ENCODE measurements around the gene DLG2.
"Not testable (repeated sequence)": the region's sequence is repeated elsewhere in the genome, so short reads cannot be mapped to it uniquely, and the experiment has no call there.

Gene DLG2

GRCh38 chr11:85431319-85431718 lies 195.8 kb downstream of the DLG2 start:
- DNase-seq = no peak

GRCh38 chr11:85423794-85424193 lies 203.3 kb downstream of the DLG2 start:
- DNase-seq = no peak

DNA sequence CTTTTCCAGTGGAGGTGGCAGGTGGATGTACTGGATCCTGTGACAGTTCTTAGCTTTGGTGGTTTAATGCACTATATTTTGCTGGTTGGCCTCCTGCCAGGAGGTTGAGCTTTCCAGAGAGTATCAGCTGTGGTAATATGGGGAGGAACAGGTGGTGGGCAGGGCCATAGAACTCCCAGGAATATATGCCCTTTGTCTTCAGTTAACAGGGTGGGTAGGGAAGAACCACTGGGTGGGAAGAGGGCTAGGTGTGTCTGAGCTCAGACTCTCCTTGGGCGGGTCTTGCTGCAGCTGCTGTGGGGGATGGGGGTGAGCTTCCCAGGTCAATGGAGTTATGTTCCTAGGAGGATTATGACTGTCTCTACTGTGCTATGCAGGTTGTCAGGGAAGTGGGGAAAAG lies 203.8 kb downstream of the DLG2 start:
- no peak for DNase-seq

DNA sequence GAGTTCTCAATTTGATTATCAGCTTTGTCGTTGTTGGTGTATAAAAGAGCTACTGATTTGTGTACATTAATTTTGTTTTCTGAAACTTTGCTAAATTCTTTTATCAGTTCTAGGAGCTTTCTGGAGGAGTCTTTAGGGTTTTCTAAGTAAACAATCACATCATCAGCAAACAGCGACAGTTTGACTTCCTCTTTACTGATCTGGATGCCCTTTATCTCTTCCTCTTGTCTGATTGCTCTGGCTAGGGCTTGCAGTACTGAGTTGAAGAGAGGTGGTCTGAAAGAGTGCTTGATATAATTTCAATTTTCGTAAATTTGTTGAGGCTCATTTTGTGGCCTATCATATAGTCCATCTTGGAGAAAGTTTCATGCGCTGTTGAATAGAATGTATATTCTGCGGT lies 213.0 kb downstream of the DLG2 start:
- DNase-seq = no peak

GRCh38 chr11:85407648-85408047 lies 219.5 kb downstream of the DLG2 start:
- DNase-seq = no peak

GRCh38 chr11:85406841-85407240 lies 220.3 kb downstream of the DLG2 start:
- no peak for DNase-seq

DNA sequence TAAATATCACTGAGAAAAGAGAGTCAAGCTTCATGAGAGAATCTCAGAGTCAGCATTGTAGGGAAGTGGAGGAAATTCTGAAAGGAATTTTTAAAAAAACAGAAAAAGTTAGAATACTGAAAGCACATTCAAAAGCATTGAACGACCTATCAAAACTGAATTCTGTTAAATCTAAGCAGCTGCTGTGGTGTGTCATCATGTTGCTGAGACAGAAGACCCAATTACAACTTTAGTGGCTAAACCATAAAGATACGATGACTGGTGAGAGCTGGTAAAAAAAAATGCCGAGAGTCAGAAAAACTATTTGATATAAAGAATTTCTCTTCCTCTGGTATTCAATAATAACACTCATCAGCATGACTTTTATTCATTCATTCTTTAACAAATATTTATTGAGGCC lies 220.8 kb downstream of the DLG2 start:
- DNase-seq = no peak

GRCh38 chr11:85395515-85396055 lies 231.6 kb downstream of the DLG2 start:
- DNase-seq = not testable (repeated sequence)

DNA sequence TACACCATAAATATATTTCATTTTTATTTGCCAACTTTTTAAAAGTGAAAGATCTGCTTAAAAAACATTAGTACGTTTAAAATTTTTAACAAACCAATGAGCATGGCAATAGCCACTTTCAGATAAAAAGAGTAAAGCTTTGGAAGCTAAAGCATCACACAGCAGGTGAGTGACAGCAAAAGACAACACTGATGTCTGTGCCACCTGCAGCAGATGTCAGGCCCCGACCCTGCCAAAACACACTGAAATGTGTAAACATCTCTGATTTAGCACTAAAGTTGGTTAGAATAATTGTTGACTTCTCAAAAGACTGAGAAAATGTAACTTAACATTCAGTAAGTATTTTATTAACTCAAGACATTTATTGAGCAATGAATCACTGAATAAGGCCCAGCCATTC lies 232.9 kb downstream of the DLG2 start:
- DNase-seq = no peak

DNA sequence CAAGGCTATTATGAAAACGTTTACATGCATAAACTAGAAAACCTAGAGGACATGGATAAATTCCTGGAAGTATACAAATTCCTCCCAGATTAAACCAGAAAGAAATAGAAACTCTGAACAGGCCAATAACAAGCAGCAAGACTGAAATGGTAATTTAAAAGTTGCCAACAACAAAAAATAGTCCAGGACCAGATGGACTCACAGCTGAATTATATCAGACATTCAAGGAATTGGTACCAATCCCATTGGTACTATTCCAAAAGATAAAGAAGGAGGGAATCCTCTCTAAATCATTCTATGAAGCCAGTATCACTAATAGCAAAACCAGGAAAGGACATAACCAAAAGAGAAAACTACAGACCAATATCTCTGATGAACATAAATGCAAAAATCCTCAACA lies 236.0 kb downstream of the DLG2 start:
- DNase-seq = no peak

DNA sequence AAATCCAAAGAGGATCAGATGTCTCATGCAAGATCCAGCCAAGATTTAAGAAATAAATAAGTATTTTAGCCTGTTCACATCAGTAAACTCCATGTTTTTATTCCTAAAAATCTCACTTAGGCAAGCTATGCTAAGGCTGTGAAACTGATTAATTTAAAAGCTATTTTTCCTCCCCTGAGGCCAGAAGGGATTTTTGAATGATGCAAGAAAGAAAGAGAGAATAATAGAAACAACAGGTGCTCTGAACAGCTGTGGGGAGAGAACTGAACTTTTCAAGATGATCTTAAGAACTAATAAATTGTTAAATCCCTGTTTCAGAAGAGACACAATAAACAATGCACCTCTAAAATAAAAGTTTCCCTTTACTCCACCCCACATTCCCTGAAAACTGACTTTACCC lies 241.6 kb downstream of the DLG2 start:
- DNase-seq = no peak

GRCh38 chr11:85385111-85385510 lies 242.0 kb downstream of the DLG2 start:
- DNase-seq = no peak

- DNase-seq = no peak
Measured at GRCh38 chr11:85379066-85379465, 248.1 kb downstream of the DLG2 start.

DNA sequence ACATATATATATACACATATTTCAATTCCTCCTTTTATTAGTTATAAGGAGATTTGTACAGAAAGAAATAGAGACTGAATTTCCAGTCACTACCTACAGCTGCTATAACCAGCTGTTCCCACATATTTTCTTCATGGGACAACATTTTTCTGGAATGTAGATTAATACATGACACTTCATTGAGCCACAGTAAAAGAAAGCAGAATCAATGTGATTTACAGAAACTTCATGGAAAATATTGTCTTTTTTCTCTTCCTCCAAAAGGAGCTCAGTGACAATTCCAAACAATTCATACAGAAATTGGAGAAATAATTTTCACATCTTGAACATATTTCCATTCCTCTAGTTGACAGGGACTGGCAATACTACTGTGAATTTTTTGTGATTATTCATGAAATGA lies 249.2 kb downstream of the DLG2 start:
- no peak for DNase-seq

DNA sequence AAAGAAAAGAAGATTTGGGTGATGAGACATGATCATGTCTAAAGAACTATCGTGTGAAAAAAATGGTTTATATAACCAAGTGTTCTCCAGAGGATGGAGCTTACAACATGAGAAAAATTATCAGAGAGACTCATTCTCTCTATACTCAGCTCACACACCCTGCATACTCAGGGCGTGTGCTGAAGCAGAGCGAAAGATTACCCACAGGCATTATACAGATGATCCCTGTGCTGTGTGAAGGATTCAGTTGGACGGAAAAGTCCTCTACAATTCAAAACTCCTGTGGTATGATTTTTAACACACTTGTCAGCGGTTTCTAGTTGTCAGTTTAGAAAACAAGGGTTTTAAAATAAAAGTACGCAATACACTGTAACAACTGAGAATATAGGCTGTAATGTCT lies 267.3 kb downstream of the DLG2 start:
- no peak for DNase-seq

DNA sequence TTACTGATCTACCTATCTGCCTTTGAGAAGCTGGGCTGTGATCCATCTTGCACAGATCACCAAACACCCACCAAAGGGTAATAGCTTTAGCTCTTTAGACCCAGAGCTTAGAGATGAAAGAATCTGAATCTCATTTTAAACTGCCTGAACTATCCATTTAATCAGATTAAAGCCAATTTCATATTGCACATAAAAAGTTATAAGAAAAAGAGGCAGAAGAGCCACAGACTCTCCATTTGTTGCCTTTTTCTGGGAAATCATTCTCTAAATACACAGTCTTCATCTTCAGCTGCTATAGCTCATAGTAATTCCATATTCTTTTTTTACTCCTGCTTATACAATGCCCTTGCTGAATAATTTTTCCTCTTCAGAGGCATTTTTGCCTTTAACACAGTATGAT lies 271.2 kb downstream of the DLG2 start:
- no peak for DNase-seq

DNA sequence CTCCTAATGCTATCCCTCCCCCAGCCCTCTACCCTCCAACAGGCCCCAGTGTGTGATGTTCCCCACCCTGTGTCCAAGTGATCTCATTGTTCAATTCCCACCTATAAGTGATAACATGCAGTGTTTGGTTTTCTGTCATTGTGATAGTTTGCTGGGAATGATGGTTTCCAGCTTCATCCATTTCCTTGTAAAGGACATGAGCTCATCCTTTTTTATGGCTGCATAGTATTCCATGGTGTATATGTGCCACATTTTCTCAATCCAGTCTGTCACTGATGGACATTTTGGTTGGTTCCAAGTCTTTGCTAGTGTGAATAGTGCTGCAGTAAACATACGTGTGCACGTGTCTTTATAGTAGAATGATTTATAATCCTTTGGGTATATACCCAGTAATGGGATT lies 277.6 kb downstream of the DLG2 start:
- DNase-seq = not testable (repeated sequence)

- DNase-seq = no peak
Measured at GRCh38 chr11:85348945-85349344, 278.2 kb downstream of the DLG2 start.

GRCh38 chr11:85347291-85347690 lies 279.9 kb downstream of the DLG2 start:
- DNase-seq = no peak

GRCh38 chr11:85346484-85346883 lies 280.7 kb downstream of the DLG2 start:
- DNase-seq = no peak

DNA sequence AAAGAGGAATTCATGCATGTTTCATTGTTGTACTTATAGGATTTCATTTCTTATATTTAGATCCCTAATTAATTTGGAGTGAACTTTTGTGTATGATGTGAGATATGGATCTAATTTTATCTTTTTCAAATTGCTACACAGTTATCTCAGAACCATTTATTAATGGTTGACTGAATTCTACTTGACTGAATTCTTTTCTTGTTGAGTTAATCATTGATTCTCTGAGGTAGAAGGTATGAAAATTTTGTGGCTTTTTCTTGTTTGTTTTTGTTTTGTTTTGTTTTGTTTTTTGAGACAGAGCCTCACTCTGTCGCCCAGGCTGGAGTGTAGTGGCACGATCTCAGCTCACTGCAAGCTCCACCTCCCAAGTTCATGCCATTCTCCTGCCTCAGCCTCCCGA lies 286.3 kb downstream of the DLG2 start:
- DNase-seq = not testable (repeated sequence)

DNA sequence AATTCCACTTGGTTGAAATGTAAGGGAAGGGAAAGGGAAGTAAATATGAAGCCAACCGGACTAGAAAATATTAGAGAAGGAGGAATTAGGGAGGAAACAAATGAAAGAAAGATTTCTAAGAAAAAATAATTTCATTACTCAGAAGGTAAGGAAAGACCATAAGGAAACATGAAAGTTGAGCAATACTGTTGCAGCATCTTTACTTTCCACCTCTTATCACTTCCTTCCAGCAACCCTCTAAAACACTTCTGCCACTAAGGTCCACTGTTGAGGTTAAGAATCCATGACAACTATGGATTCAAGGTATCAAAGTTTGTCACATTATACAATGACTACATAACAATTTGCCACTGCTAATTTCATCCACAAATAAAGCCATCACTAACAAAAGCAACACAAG lies 308.6 kb downstream of the DLG2 start:
- no peak for DNase-seq

- no peak for DNase-seq
Measured at GRCh38 chr11:85316967-85317366, 310.2 kb downstream of the DLG2 start.

GRCh38 chr11:85313741-85314140 lies 313.4 kb downstream of the DLG2 start:
- DNase-seq = no peak

DNA sequence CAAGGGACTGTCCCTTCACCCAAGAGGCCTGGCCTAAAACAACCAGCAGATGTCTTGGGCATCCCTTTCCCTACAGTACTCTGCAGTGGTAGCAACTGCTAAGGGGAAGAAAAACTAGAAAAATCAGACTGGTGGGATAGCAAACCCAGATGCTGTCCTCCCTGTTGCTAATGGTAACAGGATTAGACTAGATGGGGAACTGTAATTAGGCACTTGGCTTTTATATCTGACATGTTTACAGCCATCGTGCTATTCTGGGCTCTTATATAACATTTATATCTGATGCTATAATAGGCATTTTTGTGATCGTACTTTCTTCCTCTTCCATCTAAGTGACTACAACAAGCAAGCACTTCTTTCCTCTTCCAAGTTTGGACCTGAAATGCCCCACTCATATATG lies 316.7 kb downstream of the DLG2 start:
- DNase-seq = no peak

DNA sequence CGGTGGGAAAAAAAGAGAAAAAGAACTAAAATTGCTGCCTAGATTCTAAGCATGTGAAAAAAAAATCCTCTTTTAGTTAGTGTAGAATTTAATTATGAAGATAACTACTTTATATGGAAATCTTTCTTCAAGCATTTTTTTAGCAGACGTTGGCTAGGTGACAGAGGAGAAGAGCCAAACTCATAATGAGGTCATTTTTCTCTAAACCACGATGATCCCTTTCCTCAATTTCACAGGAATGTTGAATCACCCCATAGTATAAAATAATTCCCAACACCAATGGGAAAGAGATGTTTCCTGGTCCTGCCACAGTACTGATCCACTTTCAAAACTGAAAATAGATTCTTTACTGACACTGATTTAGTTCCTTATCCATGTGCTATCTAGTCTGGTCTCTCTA lies 319.8 kb downstream of the DLG2 start:
- DNase-seq = no peak

Measured in activated CD8-positive, alpha-beta memory T cell treated with anti-CD3 and anti-CD28 coated beads for 24 hours (primary cell).